HG03175 (cell line): ENCODE data around the gene L3MBTL1.

Source experiments
- ATAC-seq: cut with Tn5 transposase; IDR thresholded peaks from one replicate; pipeline ENCODE4 v1.9.1; 2021; ENCODE audit warnings: mild to moderate bottlenecking, moderate library complexity; ENCODE audit not compliant: unreplicated experiment

The L3MBTL1 gene

DNA sequence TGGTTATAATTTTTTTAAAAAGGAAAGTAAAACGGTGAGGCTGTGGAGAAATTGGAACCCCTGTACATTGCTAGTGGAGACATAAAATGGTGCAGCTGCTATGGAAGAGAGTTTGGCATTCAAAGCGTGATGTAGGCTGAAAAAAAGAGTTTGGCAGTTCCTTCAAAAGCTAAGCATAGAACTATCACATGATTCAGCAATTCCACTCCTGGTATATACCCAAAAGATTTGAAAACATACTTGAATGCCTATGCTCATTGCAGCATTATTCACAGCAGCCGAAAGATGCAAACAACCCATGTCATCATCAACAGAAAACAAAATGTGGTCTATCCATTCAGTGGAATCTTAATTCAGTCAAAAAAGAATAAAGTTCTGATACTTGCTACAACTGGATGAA, 46.9 kb downstream of the L3MBTL1 start:
- no peak for ATAC-seq

GRCh38 chr20:43558412-43559146, 51.1 kb downstream of the L3MBTL1 start, which contains the start of gene SGK2:
SGK2 (plus strand) TSS chr20:43559027; CDS start chr20:43566496, 7,469 bp downstream.
- ATAC-seq, result no peak

- no peak for ATAC-seq
Measured at GRCh38 chr20:43559147-43559987, 51.9 kb downstream of the L3MBTL1 start.

- no peak for ATAC-seq
Measured at GRCh38 chr20:43560974-43561373, 53.5 kb downstream of the L3MBTL1 start.

DNA sequence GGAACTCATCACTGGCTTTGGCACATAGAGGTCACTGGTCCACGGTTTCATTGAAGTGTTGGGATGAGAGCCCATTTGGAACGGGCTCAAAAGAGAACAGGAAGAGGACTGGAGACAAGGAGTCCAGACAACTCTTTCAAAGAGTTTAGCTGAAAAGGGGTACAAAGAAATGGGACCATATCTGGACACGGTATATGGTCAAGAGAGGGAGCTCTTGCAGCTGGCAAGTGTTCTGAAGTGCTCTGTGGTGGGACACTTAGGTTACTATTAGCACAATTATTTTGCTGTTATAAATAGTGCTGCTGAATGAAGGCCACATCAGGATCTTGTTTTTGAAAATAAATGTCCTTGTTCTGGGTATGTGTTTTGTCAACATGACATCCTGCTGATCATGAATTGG, 55.9 kb downstream of the L3MBTL1 start:
- ATAC-seq, result no peak

- no peak for ATAC-seq
Measured at GRCh38 chr20:43563991-43564390, 56.5 kb downstream of the L3MBTL1 start.

GRCh38 chr20:43564455-43564854, 57.0 kb downstream of the L3MBTL1 start:
- no peak for ATAC-seq

DNA sequence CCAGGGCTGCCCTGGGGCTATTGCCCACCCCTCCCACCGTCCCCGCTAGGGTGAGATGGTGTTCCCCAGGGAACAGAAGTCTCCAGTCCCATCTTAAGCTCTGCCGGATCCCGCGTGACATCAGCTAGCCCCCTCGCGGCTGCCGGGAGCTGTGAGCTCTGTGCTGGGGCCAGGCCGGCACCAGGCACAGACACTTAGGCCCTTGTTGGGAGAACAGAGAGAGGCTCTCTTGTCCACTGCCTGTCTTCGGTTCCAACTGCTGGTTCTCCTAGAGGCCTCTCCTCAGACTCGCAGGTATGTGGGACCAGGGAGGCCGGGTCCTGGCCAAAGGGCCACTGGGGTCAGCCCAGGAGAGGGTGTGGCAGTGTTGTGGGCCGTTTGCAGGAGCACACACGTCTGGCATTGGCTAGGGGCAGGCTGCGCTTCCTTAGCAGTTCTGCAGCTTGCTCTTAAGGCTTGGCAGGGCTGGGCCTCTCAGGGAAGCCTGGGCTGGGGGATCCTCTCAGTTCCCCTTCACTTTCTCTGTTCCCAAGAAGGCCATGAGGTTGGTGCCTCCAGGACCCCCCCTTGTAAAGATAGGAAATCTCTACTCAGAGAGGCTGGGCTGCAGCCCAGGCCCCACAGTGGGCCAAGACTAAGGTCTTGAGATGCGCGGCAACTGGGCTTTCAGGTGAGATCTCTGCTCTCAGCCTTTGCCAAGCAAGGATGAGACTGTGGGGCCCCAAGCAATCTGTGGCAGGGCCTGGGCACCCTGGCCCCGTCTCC, 57.7 kb downstream of the L3MBTL1 start:
- no peak for ATAC-seq

- ATAC-seq, result no peak
Measured at GRCh38 chr20:43565758-43566104, 58.2 kb downstream of the L3MBTL1 start.

DNA sequence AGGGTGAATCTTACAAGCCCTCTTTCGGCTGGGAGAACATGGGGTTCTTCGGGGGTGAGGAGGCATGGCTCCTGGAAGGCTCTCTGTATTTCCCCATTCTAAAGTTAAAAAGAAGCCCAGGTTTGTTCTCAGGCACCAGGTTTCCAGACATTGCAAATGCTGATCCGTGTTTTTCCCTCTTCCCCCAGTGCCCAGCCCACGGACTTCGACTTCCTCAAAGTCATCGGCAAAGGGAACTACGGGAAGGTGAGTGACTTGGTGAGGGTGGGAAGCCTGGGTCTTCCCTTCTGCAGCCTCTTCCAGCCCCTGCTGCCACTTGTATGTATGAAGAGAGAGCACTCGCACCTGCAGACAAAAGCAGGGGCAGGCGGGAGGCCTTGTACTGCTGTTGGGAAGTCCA, 60.0 kb downstream of the L3MBTL1 start:
- ATAC-seq, result no peak

GRCh38 chr20:43568706-43569105, 61.2 kb downstream of the L3MBTL1 start:
- no peak for ATAC-seq

DNA sequence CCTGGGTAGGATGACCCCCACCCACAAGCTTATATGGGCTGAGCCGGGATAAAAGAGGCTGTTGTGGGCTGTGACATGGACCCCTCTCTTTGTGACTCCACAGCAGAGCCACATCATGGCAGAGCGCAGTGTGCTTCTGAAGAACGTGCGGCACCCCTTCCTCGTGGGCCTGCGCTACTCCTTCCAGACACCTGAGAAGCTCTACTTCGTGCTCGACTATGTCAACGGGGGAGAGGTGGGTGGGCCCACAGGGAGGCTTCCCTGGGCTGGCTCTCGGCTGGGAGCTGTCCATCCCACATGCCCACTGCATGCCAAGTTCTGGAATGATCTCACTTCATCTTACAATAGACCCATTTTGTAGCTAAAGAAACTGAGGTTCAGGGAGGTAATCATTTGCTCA, 61.8 kb downstream of the L3MBTL1 start:
- ATAC-seq, result no peak

DNA sequence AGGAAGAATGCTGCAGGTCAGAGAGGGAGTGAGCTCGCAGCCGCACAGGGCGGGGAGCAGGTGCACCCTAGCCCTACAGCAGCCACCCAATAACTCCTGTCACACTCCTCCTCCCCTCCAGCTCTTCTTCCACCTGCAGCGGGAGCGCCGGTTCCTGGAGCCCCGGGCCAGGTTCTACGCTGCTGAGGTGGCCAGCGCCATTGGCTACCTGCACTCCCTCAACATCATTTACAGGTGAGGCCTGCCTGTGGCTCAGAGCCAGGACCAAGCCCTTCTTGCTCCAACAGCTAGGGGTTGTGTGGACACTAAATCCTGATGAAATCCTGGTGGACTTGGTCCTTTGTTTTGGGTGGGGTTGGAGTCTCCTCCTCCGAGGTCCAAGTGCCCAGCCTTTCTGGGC, 63.0 kb downstream of the L3MBTL1 start:
- no peak for ATAC-seq

DNA sequence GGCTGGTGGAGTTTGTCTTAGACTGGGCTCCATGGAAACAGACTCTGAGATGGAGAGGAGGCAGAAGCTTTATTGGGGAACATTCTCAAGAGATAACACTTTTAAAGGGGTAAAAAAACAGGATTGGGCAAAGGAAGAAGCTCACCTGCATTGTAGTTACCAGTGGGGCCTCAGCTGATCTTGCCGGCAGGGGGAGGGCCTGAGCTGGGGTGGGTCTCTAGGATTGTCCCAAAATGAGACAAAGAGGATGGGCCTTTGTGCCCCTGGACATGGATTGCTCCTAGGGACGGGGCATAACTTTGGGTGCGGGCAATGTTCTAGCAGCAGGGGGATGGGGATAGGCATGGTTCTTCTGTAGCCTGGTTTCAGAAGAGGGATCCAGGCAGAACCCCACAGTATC, 63.8 kb downstream of the L3MBTL1 start:
- ATAC-seq, result no peak

DNA sequence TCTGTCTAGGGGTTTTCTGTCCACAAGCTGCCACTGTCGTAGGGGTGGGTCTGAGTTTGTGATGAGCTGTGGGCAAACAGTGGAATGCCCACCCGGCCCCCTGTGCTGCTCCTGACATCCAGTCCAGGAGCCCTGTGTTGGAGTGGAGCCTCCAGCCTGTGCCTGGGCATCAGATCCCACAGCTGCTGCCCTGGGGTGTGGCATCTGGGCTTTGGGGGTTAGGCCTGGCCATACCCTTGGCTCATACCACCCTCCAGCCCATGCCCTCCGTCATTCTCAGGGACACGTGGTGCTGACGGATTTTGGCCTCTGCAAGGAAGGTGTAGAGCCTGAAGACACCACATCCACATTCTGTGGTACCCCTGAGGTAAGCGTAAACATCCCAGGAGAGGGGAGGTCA, 64.3 kb downstream of the L3MBTL1 start:
- no peak for ATAC-seq

- no peak for ATAC-seq
Measured at GRCh38 chr20:43572891-43573290, 65.4 kb downstream of the L3MBTL1 start.

GRCh38 chr20:43576108-43576507, 68.6 kb downstream of the L3MBTL1 start:
- no peak for ATAC-seq

- no peak for ATAC-seq
Measured at GRCh38 chr20:43579861-43580793, 72.6 kb downstream of the L3MBTL1 start.

DNA sequence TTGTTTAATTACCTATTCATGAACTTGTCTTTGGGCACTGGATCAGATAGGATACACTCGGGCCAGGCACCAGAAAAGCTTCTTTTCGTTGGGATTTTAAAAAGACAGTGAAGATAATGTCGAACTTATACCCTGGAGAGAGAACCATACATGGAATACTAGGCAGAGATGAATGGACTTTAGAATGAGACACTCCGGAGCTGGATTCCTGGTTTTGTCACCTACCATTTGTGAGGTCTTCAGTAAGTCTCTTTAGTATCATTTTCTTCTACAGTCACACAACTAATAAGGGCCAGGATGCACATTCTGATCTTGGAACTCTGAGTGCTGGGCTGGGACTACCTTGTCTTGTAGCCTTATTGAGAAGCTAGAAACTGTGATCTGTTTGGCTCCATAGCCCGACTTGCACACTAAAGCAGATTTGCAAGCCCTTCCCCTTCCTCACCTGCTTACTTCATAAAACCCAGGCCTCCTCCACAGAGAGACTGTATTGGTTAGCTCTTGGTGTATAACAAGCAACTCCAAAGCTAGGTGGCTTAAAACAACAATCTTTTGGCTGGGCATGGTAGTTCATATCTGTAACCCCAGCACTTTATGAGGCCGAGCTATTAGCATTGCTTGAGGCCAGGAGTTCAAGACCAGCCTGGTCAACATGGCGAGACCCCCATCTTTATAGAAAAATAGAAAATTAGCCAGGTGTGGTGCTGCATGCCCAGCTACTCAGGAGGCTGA, 75.8 kb downstream of the L3MBTL1 start:
- no peak for ATAC-seq

DNA sequence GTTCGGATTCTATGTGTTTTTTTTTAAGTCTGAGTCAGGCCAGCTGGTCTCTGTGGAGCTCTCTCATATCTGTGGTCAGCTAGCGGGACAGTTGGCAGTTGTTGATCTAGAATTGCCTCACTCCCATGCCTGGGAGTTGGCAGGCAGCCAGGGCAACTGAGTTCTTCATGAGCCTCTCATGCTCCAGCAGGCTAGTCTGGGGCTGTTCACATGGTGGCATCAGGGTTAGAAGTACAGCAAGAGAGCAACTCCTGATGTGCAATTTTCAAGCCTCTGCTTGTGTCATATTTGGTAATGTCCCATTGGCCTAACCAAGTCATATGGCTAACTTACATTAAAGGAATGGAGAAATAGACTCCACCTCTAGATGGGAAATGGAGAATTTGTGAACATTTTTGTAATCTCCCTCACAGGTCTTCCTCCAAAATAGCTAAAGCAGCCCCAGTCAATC, 76.5 kb downstream of the L3MBTL1 start:
- ATAC-seq, result no peak
